NCI-H1417 (cell line): ENCODE measurements around the gene FSHB.
"Not testable (repeated sequence)": the region's sequence is repeated elsewhere in the genome, so short reads cannot be mapped to it uniquely, and the experiment has no call there.

Source experiments
- DNase-seq, 3 experiments: peaks; one replicate each; lab custom pipeline; 2025; lab: John Stamatoyannopoulos, UW

The FSHB gene

GRCh38 chr11:30268638-30269037 is 37.8 kb downstream of the FSHB start:
- DNase-seq = not testable (repeated sequence)

GRCh38 chr11:30270671-30271070 is 39.9 kb downstream of the FSHB start:
- no peak for DNase-seq

- DNase-seq = no peak
Observed at GRCh38 chr11:30277176-30277575, 46.4 kb downstream of the FSHB start.

DNA sequence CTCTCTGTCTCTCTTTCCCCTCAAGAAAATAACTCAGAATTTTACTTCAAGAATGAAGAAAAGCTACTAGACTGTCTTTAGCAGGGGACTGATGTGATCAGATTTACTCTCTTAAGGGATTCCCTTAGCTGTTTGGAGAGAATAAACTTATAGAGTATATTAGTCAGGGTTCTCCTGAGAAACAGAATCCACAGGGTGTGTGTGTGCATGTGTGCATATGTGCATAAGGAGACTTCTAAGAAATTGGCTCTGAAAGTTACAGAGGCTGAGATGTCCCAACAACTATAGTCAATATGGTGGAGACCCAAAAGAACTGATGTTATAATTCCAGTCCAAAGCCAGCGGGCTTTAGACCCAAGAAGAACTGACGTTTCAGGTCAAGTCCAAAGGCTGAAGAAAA is 49.0 kb downstream of the FSHB start:
- no peak for DNase-seq

- no peak for DNase-seq
Observed at GRCh38 chr11:30281476-30282288, 50.9 kb downstream of the FSHB start.

DNA sequence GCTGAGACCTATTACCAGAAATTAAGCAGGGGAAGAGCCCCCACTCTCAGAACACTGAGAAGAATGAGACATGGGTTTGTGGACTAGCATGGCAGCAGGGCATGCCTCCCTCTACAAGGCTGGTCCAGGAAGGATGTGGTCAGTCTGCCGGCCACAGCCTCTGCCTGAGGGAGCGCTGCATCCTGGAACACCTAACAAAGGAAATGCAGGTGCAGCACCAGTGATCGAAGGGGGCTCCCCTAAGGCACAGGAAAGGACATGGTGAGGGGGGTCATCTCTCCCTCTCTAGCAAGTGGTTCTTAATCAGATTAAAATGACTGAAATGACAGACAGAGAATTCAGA is 51.4 kb downstream of the FSHB start:
- DNase-seq = no peak
